Thyroid gland (tissue), 4 donors: Measurements from ENCODE around the gene IRS1. TPM values are rescaled to one million over a fixed set of nuclear protein-coding genes. Genes with fewer than 3 reads are reported as not detected.
"Not testable (repeated sequence)": the region's sequence is repeated elsewhere in the genome, so short reads cannot be mapped to it uniquely, and the experiment has no call there.

Experiments
- DNase-seq, 2 donors: peaks; one replicate each; pipeline ENCODE4 v3.0.0-alpha.2; 2019
- H3K27ac ChIP-seq, 3 donors: fragments of 200-600 bp; sonication (generic); 1 replicate in 2 of 3; 2 replicates in 1 of 3; pipeline ENCODE4 v1.5.1; 2016 to 2019; ENCODE audit warnings: mild to moderate bottlenecking in 1 of 3, moderate library complexity in 1 of 3
- H3K27me3 ChIP-seq: fragments of 200-600 bp; sonication (generic); one replicate; pipeline ENCODE4 v1.5.1; 2019
- H3K36me3 ChIP-seq, 2 donors: fragments of 200-600 bp; sonication (generic); one replicate each; pipeline ENCODE4 v1.5.1; 2016 to 2019
- H3K4me1 ChIP-seq, 2 donors: fragments of 200-600 bp; sonication (generic); one replicate each; pipeline ENCODE4 v1.5.1; 2017 to 2019
- H3K4me3 ChIP-seq, 3 donors: fragments of 200-600 bp; sonication (generic); replicated peaks in 1 of 3; 1 replicate in 2 of 3; 2 replicates in 1 of 3; pipeline ENCODE4 v1.5.1; 2016; ENCODE audit warnings: mild to moderate bottlenecking in 1 of 3
- H3K9me3 ChIP-seq: fragments of 200-600 bp; sonication (generic); one replicate; pipeline ENCODE4 v1.5.1; 2017
- CTCF ChIP-seq, 6 experiments: fragments of 200-600 bp in 3 of 6; fragments of 450-650 bp in 3 of 6; sonication (generic) in 3 of 6; IDR thresholded peaks; one replicate each; pipeline ENCODE4 v1.5.1; 2016 to 2019; ENCODE audit warnings: antibody characterized with exemption in 6 of 6, mild to moderate bottlenecking in 2 of 6, inconsistent platforms in 1 of 6, moderate library complexity in 1 of 6
- POLR2A ChIP-seq, 2 donors: fragments of 450-650 bp; IDR thresholded peaks; one replicate each; pipeline ENCODE4 v1.6.1; 2017; ENCODE audit warnings: antibody characterized with exemption in 2 of 2, mild to moderate bottlenecking in 2 of 2, moderate library complexity in 1 of 2
- WGBS, 2 donors: methylation state at CpG; one replicate each; pipeline ENCODE4 v1.1.5; 2017; 5-methylcytosine and 5-hydroxymethylcytosine counted together
- intact Hi-C: fragments of 100-400 bp; cut with DNase I; formaldehyde crosslinking; loops from one replicate; pipeline ENCODE4 v1.15.1; 2023
- total RNA-seq, 4 donors: library from RNA; depleted of rRNA; stranded (reverse); fragments of >200 nt; gene quantifications; one replicate each; pipeline ENCODE4 v1.2.3, GENCODE V29; 2016

The IRS1 gene
- total RNA-seq, result 100 to 1,000 TPM in 2 of 4 donors, 10 to 100 TPM in 2; 61.9 to 166 (median 98.7) TPM

- H3K4me1 ChIP-seq, result peaks cover 16 to 22% of the 10 kb centered on the region in 2 donors
- TF ChIP-seq CTCF (IDR thresholded peaks at IDR 0.05) (peak in 2 of 6 experiments; percentile 60 to 87), POLR2A (IDR thresholded peaks at IDR 0.05) (peak in 1 of 2 donors; percentile 72)
- H3K27ac ChIP-seq, result peak within 1 kb of the TSS; percentile 84 to 98 (median 94)
- peak; percentile 84 to 87 for DNase-seq
- no peaks in the 10 kb centered on the region for H3K9me3 ChIP-seq
- peaks cover 6 to 10% of the 10 kb centered on the region in 2 donors for H3K36me3 ChIP-seq
- intact Hi-C loops, result loop anchor here (5.0 to 10.0 kb wide), 2 partner anchors 155 to 582 kb away; no protein-coding TSS in a partner anchor
- H3K4me3 ChIP-seq, result peak within 1 kb of the TSS; percentile 72 to 76 (median 76)
- 0 to 1% methylated on average over 14 to 43 of the region's 82 CpGs for WGBS, 2 donors
- no peaks in the 10 kb centered on the region for H3K27me3 ChIP-seq
Measured at GRCh38 chr2:226799211-226799975, at the start of gene IRS1. Gene IRS1, minus strand, starts transcription at chr2:226799820. Its CDS starts 1,082 bp downstream, at chr2:226798738.

GRCh38 chr2:226849349-226849748 lies 49.7 kb upstream of the IRS1 start:
- Histone ChIP-seq H3K9me3 (no peaks in the 10 kb centered on the region), H3K36me3 (no peaks in the 10 kb centered on the region), H3K27ac (no peak overlapping the region), H3K4me1 (no peaks in the 10 kb centered on the region), H3K27me3 (no peaks in the 10 kb centered on the region), H3K4me3 (no peak overlapping the region)
- WGBS, 2 donors, result 82 to 83% methylated on average over 2 of the region's 2 CpGs
- no peak for DNase-seq
- intact Hi-C loops, result no loop called here
- TF ChIP-seq POLR2A (IDR thresholded peaks at IDR 0.05) (no peak), CTCF (IDR thresholded peaks at IDR 0.05) (no peak)

- Histone ChIP-seq H3K4me1 (no peaks in the 10 kb centered on the region), H3K36me3 (no peaks in the 10 kb centered on the region), H3K27ac (no peak overlapping the region), H3K9me3 (no peaks in the 10 kb centered on the region), H3K4me3 (no peak overlapping the region), H3K27me3 (no peaks in the 10 kb centered on the region)
- WGBS, 2 donors, result 92 to 96% methylated on average over 2 of the region's 2 CpGs
- no peak for DNase-seq
- intact Hi-C loops, result no loop called here
- TF ChIP-seq POLR2A (IDR thresholded peaks at IDR 0.05) (no peak), CTCF (IDR thresholded peaks at IDR 0.05) (no peak)
Measured at GRCh38 chr2:226847511-226847910, 47.9 kb upstream of the IRS1 start.

GRCh38 chr2:226847090-226847489 lies 47.5 kb upstream of the IRS1 start:
- no peaks in the 10 kb centered on the region for H3K27me3 ChIP-seq
- H3K4me3 ChIP-seq, result no peak overlapping the region
- H3K4me1 ChIP-seq, result no peaks in the 10 kb centered on the region
- TF ChIP-seq CTCF (IDR thresholded peaks at IDR 0.05), result no peak
- TF ChIP-seq POLR2A (IDR thresholded peaks at IDR 0.05), result no peak
- WGBS, 2 donors, result 94 to 97% methylated on average over 1 of the region's 1 CpG
- no peak for DNase-seq
- no peak overlapping the region for H3K27ac ChIP-seq
- no peaks in the 10 kb centered on the region for H3K36me3 ChIP-seq
- H3K9me3 ChIP-seq, result no peaks in the 10 kb centered on the region
- intact Hi-C loops, result no loop called here

GRCh38 chr2:226845386-226846116 lies 45.9 kb upstream of the IRS1 start:
- H3K4me3 ChIP-seq, result no peak overlapping the region
- H3K27me3 ChIP-seq, result no peaks in the 10 kb centered on the region
- 93 to 96% methylated on average over 3 of the region's 3 CpGs for WGBS, 2 donors
- H3K27ac ChIP-seq, result no peak overlapping the region
- intact Hi-C loops, result no loop called here
- H3K36me3 ChIP-seq, result no peaks in the 10 kb centered on the region
- no peak for DNase-seq
- no peaks in the 10 kb centered on the region for H3K9me3 ChIP-seq
- no peak for TF ChIP-seq CTCF (IDR thresholded peaks at IDR 0.05)
- TF ChIP-seq POLR2A (IDR thresholded peaks at IDR 0.05), result no peak
- no peaks in the 10 kb centered on the region for H3K4me1 ChIP-seq

GRCh38 chr2:226843001-226843400 lies 43.4 kb upstream of the IRS1 start:
- H3K9me3 ChIP-seq, intact Hi-C loops, H3K4me3 ChIP-seq, H3K27ac ChIP-seq, H3K27me3 ChIP-seq, H3K36me3 ChIP-seq, H3K4me1 ChIP-seq, DNase-seq: not testable (repeated sequence)
- 95 to 100% methylated on average over 1 of the region's 1 CpG for WGBS, 2 donors
